ENCODE measurements around the gene STAC.
"Not testable (repeated sequence)": the region's sequence is repeated elsewhere in the genome, so short reads cannot be mapped to it uniquely, and the experiment has no call there.

Gene STAC

DNA sequence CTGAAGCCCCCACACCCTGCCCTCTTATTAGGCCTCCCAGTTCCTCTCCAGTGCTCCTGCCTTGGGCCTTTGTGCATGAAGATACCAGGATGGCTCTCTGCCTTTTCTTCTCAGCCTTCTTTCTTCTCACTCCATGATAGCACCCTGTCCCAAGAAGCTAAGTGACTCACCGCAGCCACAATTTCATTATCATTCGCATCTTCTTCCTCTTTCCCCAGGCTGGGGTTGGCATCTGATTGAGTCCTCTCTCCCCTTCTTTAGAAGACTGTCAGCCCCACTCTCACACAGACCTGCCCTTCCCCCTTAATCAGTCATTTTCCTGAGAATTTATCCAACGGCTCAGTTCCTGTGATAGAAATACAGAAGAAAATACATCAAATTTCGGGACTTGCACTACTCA is 102.0 kb downstream of the STAC start:
- DNase-seq: no peak

DNA sequence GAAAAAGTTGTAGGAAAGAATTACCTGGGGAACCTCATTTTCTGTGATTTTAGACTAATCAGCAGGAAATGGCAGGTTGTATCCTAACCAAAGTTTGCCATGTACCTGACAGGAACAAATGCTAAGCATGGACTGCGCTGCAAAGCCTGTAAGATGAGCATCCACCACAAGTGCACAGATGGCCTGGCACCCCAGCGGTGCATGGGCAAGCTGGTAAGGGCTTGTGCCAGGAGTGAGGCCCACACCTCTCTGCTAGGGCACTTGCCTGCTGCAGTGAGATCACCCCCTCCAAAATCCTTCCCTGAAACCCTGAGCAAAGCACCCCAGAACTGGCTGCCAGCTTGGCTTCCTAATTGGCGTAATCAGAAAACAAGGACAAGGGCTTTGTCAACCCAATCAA is 102.6 kb downstream of the STAC start:
- no peak for DNase-seq

DNA sequence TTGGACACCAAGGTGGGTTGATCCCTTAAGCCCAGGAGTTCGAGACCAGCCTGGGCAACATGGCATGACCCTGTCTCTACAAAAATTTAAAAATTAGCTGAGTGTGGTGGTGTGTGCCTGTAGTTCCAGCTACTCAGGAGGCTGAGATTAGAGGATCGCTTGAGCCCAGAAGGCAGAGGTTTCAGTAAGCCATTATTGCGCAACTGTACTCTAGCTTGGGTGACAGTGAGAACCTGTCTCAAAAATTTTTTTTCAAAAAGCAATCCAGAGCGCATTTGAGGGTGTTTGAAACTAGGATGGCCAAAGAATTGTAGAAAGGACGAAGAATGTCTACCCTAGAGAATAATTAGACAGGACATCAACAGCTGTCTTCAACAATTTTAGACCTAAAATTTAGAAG is 103.4 kb downstream of the STAC start:
- DNase-seq: no peak

DNA sequence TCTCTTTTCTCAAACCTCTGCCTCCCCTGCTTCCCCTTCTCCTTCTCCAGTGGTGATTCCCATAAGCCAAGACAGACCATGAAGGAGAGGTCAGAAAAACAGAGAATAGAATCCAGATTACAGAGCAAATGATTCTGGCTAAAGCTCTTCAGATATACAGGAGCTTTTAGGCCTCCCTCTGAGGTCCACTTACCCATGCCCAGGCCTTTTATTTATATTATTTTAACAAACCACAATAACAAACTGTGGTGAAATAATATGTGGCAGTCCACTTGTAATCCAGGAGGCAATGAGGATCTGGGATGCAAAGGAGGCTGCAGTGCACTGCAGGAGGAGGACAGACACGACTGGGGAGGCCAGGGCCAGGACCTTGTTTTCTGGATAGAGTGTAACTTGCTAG is 104.1 kb downstream of the STAC start:
- no peak for DNase-seq

DNA sequence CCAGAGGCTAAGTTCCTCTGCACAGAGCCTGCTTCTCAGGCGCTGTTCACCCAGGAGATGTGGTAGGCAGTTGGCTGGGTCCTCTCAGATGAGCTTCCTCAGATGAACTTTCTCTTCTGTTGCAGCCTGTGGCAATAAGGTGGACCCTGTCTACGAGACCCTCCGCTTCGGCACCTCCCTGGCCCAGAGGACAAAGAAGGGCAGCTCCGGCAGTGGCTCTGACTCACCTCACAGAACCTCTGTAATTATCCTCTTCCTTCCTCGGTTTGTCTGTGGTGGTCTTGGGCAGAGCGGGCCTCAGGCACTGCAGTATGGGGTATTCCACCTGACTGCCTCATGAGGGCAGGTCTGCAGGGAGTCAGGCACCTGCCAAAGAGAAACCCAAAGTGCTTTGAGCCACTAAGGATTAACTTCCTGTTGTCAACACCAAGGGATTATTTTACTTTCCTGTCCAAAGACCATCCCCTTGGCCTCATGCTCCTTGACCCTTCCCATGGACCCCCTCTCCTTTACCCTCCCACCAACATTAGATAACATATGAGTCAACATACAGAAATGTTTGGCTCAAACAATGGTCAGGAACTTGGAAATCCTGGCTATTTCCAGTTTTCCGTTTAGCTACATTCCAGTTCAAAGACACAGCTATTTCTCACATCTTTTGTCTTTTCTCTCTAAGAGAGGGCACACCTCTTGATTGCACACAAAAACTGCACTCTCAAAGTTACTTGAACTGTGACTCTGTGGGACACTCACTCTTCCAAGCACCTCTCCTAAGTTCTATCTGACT is 105.9 kb downstream of the STAC start:
- DNase-seq: no peak

DNA sequence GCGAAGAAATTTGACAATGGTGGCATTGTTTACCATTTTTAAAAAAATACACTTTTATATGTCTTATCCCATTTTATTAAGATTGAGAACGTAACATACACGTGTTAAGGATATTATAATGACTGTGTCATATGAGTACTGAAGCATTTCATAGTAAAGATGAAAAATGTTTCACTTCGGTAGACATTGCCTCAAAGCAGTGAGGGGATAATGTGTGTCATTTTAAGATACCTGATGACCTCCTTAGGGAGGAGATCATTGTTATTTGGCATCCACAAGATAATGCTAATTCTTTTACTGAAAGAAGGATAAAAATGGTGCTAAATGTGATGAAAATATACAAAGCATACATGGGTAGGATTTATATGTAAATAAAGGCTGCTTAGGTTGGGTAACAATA is 107.3 kb downstream of the STAC start:
- DNase-seq: no peak

DNA sequence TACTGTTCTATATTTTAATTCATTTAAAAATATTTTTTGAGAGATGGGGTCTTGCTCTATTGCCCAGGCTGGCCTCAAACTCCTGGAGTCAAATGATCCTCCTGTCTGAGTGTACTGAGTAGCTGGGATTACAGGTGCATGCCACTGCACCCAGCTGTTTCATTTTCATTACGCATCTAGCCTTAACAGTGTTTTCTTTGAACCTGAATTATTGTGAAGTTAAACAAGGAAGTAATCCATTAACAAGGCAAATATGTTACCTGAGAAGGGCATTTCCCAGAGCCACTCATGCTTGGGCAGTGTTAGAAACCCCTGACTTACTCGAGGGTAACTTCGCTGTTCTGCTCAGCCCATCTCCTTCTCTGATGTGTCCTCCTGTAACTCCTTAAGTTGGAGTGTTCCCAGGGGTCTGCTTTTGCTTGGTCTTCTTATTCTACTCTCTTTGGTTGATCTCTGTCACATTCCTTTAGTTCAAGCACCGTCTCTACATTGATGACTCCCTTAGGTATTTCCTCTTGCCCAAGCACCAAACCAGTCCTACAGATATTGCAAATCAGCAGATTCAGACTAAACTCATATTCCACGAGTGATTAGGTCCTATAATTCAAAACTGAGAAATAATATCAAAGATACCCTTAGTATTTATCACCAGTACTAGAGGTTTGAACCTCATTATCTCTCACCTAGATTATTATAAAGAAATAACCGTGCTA is 107.9 kb downstream of the STAC start:
- no peak for DNase-seq

DNA sequence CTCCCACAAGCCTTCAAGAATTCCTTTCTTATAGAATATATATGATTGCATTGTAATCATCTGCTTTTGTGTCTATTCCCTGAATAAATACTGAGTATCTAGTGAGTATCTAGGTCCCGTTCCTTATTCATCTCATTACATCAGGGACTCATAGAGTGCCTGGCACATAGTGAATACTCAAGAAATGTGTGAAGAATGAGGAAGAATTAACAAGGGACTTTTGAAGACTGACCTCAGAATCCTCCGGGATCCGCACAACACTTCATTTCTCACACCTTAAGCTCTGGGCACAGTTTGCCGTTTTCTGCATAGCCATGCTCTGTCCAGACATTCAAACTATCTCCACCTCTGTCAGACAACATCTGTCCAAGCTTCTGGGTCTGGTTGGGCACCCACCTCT is 108.8 kb downstream of the STAC start:
- DNase-seq: no peak

DNA sequence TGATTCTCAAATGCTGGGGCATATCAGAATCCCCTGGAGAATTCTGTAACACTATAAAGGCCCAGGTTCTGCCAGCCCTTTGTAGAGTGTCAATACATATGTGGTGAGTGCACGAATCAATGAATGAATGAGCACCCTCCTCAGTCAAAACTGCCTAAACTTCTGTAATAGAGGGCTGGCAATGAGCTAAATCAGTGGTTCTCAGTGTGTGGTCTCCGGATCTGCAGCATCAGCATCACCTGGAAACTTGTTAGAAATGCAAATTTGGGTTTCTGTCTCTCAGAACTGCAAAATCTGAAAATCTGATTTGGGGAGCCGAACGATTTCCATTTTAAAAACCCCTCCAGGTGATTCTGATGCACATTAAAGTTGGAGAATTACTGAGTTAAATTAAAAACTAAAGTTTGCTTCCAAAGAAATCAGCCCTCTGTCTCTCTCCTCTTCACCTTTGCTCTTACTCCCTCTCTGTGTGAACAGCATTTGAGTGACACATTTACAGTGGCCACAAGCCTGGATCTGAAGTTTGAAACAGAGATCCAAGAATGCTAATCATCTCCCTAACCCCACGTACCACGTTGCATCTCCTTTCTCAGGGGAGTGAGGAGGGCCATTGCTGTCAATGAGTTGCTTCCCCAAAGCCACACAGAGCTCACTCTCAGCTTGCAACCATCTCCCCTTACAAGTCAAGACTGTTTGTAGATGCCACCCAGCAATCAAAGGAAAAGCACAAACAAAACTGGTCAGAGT is 109.5 kb downstream of the STAC start:
- no peak for DNase-seq

DNA sequence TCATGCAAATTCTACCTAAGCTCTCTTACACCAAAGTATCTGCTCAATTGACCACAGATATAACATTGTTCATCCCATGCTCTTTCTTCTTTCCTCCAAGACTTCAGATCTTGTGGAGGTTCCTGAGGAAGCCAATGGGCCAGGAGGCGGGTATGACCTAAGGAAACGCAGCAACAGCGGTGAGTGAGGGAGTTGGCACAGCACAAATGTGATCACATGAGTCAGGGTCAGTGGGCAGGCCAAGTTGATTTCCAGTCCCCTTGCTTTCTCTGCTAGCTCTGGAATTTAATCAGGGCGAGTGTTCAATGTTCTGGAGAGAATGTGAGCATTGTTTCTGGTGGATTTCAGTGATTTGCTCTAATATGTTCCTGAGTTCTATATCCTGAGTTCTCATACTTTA is 112.7 kb downstream of the STAC start:
- no peak for DNase-seq

DNA sequence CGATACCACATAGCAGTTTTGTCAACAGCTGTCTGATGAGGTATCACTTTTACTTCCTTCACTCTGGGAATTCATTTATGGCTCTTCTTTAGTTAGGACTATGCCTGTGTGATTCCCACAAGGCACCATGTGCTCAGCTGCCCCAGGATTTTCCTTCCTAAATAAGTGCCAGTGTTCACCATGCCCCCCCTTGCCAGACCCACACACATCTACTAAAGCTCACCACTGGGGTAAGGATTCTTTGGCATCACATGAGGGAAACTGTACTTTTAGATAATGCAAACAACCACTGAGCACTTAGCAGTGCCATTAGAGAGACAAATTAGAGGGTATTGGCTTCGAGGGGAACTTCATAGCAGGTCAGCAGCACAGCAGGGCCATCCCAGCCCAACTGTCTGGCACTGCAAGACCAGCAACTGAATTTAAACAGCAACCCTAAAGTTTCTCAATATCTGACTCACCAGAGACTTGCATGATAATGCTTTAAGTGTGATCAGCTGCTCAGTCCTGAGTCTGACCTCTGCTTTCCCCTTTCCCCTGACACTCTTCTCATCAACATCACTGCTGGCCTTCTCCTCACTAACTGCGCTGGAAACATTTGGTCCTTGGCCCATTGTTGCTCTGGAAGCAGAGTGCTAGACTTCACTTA is 114.3 kb downstream of the STAC start:
- no peak for DNase-seq

DNA sequence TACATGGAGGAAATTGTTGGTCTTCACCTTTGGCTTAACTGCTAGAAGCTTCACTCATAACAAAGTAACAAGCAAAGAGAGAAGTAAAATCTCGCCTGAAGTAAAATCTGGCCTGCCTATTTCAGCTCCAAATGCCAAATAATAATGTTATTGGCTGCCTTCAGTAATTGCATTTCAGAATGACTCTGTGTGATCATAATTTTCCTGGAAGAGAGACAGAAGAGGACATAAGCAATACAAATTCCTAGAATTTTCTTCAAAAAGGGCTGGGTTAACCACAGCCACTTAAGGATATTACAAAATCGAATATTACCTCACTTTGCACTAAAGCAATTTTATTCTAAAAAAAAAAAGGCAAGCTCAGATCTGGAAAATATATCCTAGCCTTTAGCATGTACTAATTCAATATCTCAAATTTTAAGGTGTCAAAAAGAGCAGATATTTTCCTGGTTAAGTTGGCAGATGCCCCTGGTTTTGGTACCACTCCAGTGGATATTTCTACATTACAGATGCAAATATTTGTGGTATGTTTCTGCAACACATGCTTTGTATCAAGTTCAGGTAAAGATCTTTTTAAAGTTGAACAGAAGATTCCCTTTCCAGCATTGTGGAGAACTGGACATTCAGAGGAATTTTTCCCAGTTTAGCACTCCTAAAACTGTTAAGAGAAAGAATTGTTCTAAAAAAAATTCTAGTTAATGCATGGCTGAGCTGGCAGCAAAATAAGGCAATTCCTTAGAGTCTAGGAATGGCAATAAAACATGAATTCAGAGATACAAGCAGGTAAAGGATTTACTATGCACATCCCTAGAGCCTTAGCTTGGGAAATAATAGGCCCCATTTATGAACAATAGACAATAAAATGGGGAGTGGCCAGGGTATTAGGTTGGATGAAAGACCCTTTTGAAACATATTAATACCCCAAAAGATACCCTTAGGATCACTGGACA is 116.7 kb downstream of the STAC start:
- DNase-seq: no peak

DNA sequence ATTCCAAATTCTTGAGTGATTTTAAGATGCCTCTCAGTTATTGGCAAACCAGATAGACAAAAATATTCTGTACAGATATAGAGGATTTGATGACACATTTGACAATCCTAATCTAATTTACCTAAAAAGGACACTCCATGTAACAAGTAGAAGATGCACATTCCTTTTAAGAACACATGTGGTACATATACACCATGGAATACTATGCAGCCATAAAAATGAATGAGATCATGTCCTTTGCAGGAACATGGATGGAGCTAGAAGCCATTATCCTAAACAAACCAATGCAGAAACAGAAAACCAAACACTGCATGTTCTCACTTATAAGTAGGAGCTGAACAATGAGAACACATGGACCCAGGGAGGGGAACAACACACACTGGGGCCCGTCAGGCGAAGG is 119.7 kb downstream of the STAC start:
- DNase-seq: not testable (repeated sequence)

DNA sequence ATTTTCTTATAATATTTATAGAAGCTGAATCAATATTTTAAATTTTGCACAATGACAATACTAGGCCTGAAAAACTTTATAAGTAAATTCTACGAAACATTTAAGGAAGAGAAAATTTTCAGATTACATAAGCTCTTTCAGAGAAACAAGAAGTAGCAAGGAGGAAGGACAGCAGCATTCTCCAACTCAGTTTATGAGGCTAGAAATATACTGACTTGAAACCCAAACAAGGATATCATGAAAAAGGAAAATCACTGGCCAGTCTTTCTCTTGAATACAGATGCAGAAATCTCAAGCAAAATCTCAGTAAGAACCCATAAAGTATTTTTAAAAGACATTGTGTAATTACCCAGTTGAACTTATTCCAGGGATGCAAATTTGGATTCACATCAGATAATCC is 121.3 kb downstream of the STAC start:
- no peak for DNase-seq

DNA sequence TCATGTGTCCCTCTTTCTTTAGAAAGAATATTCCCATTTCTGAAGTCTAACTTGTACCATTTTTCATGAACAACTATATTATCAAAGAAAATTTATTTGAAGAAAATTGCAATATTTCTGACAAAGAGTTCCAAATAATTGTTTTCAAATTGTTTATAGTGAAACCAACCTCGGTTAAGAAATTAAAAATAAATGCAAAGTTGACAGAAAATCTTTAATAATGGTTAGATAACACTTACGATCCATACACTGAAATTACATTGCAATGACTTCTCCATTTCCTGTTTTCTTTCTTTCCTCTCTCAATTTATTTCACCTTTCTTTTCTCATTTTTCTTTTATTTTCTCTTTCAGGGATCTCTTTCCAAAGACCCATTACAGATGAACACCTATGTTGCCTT is 125.1 kb downstream of the STAC start:
- DNase-seq: no peak

DNA sequence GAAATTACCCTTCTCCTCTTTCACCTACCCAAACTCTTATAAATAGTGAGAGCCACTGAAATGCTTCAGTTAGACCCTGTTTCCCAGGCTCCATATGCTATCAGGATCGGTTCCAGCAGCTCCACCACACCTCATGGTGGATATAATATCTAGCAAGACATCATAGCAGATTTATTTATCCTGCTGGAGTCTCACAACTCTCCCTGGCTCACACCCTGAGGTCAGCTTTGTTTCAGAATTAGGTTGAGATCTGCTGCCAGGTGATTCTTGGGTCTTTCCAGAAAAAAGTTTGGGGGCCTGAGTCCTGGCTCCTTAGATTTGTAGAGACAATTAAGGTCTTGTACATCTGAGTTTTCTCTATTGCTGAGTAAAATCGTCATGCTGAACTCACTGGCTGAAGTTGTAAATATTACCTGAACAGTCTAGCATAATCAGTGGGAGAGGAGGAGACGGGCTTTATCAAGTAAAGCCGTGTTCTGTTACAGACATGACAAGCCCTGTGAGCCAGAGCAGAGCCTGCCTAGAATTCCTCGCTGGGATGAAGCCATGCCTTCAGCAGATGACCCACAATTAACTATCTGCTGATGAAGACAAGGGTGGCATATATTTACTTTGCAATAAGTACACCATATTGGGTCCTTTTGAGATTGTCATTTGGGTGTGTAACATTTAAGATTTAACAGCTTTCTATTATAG is 131.6 kb downstream of the STAC start:
- DNase-seq: no peak

DNA sequence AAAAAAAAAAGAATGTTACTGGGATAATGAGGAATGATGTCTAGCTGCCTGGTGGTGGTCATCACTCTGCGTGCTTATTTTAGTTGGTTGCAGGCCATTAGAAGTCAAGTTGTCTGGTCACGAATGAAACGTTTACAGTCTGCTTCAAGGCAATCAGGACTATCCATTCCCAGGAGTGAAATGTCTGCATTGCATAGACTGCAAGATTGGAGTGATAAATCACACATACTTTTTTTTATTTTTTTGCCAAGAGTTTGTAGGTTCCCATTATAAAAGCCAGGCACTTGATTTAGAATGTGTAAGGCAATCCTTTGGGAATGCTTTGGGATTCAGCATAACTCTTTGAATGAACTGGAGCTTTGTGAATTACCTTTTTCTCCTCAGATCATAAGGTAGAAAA is 132.3 kb downstream of the STAC start:
- no peak for DNase-seq

DNA sequence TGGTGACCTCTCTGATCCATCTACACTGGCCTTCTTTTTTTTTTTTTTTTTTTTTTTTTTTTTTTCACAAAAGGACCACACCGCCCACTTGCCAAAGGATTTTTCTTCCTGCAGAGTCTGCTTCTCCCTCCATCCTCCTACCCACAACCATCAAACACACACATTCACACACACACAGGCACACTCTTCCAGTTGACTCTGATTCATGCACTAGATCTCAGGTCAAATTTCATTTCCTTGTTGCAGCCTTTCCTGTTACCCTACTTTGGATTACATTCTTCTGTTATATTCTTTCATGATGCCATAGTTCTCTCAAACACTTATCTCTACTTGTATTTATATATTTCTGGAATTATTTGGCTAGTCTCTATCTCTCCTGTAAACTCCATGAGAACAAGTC is 133.9 kb downstream of the STAC start:
- DNase-seq: no peak

DNA sequence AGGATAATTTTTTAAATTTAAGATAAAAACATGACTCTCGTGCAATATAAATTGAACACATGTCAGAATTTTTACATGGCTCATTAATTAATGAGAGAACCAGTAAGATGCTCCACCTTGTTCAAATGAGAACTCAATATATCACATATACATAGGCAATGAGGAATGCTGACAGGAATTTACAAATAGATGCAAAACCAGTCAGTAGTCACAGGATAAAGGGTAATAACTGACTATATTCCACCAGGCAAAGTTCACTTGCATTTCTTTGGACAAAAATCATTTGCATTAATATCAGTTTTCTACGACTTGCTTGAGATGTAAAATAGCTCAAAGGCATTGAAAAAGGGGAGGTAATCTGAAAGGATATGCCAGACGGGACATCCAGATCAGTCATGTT is 139.4 kb downstream of the STAC start:
- DNase-seq: no peak

DNA sequence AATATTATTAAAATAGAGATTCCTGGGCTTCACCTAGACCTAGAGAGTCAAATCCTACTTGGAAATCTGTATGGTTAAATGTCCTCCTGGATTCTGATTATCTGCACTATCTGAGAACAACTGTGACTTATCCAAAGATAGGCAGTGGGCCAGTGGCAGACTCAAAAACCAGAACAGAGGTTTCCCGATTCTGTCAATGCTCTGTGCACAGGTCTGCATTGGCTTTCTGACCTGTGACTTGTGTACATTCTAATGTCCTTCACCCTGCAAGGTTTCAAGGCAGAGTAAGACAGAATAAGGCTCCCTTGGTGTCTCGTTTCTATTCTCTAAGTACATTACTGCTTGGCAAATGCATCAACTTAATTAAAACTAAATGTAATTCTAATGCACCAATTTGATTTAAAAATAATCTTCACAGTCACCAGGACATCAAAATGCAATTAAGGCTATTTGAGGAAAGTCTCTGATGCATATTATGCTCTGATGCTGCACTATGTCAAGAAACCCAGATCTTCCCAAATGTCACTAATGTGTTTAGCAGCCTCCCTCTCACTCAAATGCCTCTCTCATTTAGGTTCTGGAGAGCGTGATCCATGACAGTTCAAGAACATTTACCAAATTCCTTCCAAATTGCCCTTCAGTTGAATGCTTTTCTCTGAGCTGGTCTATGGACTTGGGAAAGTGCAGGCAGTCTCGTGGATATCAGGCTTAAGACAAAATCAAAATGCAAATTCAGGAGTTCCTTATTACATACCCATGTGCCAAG is 140.1 kb downstream of the STAC start:
- no peak for DNase-seq

DNA sequence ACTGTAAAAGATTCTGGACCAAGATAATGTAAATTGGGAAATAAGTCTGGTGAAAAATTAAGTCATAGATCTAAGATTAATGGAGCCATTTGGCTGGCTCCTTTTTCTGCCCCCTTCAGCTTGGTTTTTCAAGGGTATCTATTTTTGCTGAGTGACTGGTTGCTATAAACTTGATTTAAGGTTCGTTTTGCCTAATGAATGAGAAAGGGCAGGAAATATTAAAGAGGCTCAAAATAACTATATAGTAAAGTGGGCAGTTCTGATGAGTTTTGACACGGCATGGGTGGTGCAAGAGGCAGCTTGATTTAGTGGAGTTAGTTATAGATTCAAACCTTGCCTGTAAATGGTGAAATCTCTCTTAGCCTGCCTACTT is 140.7 kb downstream of the STAC start:
- DNase-seq: no peak
